ENCODE measurements around the gene CMPK1.

CMPK1 gene

GRCh38 chr1:47393141-47393540 is 59.6 kb downstream of the CMPK1 start:
- no peak for DNase-seq

GRCh38 chr1:47395433-47395832 is 61.8 kb downstream of the CMPK1 start:
- no peak for DNase-seq

- DNase-seq: no peak
Observed at GRCh38 chr1:47396671-47397196, 63.1 kb downstream of the CMPK1 start.

GRCh38 chr1:47399138-47399845 is 65.7 kb downstream of the CMPK1 start:
- DNase-seq: no peak

GRCh38 chr1:47399846-47400155 is 66.2 kb downstream of the CMPK1 start:
- DNase-seq: no peak

GRCh38 chr1:47401761-47402160 is 68.2 kb downstream of the CMPK1 start:
- DNase-seq: no peak

GRCh38 chr1:47402591-47402990 is 69.0 kb downstream of the CMPK1 start:
- no peak for DNase-seq

- DNase-seq: no peak
Observed at GRCh38 chr1:47403321-47403910, 69.8 kb downstream of the CMPK1 start.

GRCh38 chr1:47405697-47406096 is 72.1 kb downstream of the CMPK1 start:
- no peak for DNase-seq

- DNase-seq: no peak
Observed at GRCh38 chr1:47406966-47407365, 73.4 kb downstream of the CMPK1 start.

- no peak for DNase-seq
Observed at GRCh38 chr1:47407481-47407880, 73.9 kb downstream of the CMPK1 start.

- DNase-seq: no peak
Observed at GRCh38 chr1:47409311-47410067, 75.9 kb downstream of the CMPK1 start.

GRCh38 chr1:47410068-47410455 is 76.5 kb downstream of the CMPK1 start:
- no peak for DNase-seq

GRCh38 chr1:47411436-47411835 is 77.8 kb downstream of the CMPK1 start:
- DNase-seq: no peak

GRCh38 chr1:47412437-47412836 is 78.8 kb downstream of the CMPK1 start:
- no peak for DNase-seq

- DNase-seq: no peak
Observed at GRCh38 chr1:47415728-47416318, 82.2 kb downstream of the CMPK1 start, which contains the start of gene FOXE3. TSS of gene FOXE3 (plus strand) at chr1:47416285. CDS start at chr1:47416316, 31 bp downstream.

GRCh38 chr1:47416319-47417169 is 83.0 kb downstream of the CMPK1 start:
- no peak for DNase-seq

GRCh38 chr1:47417170-47418044 is 83.8 kb downstream of the CMPK1 start:
- DNase-seq: no peak

GRCh38 chr1:47418122-47418521 is 84.5 kb downstream of the CMPK1 start:
- DNase-seq: no peak
